SK-N-MC (cell line): ENCODE data around the gene HP.
A peak's percentile ranks its signal among the peaks of the same experiment; 100 is the strongest.

Experiments
- DNase-seq: peaks from one replicate; pipeline ENCODE4 v3.0.0-alpha.2; 2011; ENCODE audit warnings: low read depth, low spot score
- H3K27ac ChIP-seq: fragments of 200-600 bp; sonication (generic); 2 replicates; pipeline ENCODE4 v1.5.1; 2016; ENCODE audit warnings: mixed run types
- H3K36me3 ChIP-seq: fragments of 200-600 bp; sonication (generic); 2 replicates; pipeline ENCODE4 v1.6.1; 2017; ENCODE audit warnings: antibody characterized with exemption, low read length, mixed read lengths; ENCODE audit not compliant: insufficient read depth
- H3K4me3 ChIP-seq: fragments of 200-600 bp; sonication (generic); 2 replicates; pipeline ENCODE4 v1.5.1; 2016
- H3K9ac ChIP-seq: fragments of 200-600 bp; sonication (generic); 2 replicates; pipeline ENCODE4 v1.8.0; 2017; ENCODE audit warnings: mixed run types, mixed read lengths; ENCODE audit not compliant: insufficient read length
- H3K9me3 ChIP-seq: fragments of 200-600 bp; sonication (generic); 2 replicates; pipeline ENCODE4 v1.6.1; 2017; ENCODE audit warnings: low read depth, mild to moderate bottlenecking, antibody characterized with exemption, low read length, moderate library complexity, mixed read lengths
- EZH2 ChIP-seq: fragments of 200-600 bp; sonication (generic); IDR thresholded peaks from one replicate; pipeline ENCODE4 v1.6.1; 2017; ENCODE audit warnings: antibody characterized with exemption
- FOXP2 ChIP-seq: optimal IDR thresholded peaks from 2 replicates; pipeline ENCODE3; 2011; ENCODE audit warnings: mild to moderate bottlenecking, moderate library complexity; ENCODE audit not compliant: insufficient read depth; ENCODE audit errors: extremely low read length, control extremely low read depth
- POLR2AphosphoS5 ChIP-seq: IDR thresholded peaks from 2 replicates; pipeline ENCODE4 v1.6.1; 2012; ENCODE audit warnings: mild to moderate bottlenecking, low read depth, low read length, borderline replicate concordance

HP gene

DNA sequence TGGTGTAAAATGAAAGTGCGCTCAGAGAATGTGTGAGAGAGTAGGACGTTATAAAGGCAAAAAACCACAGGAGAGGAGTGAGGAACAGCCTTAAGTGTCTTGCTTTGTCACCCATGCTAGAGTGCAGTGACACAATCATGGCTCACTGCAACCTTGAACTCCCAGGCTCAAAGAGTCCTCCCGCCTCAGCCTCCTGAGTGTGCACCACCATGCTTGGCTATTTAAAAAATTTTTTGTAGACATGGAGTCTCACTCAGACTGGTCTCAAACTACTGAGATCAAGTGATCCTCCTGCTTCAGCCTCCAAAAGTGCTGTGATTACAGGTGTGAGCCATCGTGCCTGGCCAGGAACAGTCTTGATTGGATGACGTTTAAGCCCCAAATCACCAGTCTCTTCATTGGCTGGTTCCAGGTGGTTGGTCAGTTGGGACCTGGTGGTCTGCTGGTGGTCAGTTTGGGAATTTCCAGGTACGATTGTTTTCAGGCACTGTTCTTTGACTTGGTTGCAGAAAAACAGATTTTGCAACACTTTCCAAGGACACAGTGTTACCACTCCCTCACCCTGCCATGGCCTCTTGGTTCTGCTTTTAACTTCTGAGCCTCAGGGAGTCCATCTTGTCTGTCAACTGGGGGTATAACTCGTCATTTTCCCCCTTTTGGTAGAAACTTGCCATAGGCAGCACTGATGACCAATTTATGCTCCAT is 24.6 kb upstream of the HP start:
- no peak overlapping the region for H3K27ac ChIP-seq
- no peak for DNase-seq
- no peak overlapping the region for H3K4me3 ChIP-seq
- no peaks in the 10 kb centered on the region; the same call in 1 of the 2 replicates for H3K36me3 ChIP-seq
- TF ChIP-seq FOXP2 (no peak), EZH2 (no peak), POLR2AphosphoS5 (no peak)
- H3K9ac ChIP-seq: no peak overlapping the region
- no peaks in the 10 kb centered on the region for H3K9me3 ChIP-seq

DNA sequence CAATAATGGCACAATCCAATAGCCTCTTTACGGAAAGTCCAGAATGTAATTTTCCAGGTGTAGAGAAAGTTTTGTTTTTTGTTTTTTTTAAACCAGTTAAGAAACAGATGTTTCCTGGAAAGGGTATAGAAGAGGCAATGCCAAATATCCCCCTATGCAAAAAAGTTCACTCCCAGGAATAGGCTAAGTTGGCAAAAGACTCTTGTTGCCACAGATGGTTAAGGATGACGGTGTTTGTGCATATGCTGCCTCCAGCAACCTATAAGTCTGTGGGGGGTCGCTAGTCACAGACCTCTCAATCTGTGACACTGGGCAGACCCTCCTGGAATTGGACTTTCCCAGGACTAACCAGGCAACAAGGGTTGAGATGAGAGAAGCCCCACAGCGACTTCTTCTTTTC is 20.9 kb upstream of the HP start:
- DNase-seq: no peak
- no peak overlapping the region for H3K9ac ChIP-seq
- no peak overlapping the region for H3K4me3 ChIP-seq
- H3K36me3 ChIP-seq: no peaks in the 10 kb centered on the region
- TF ChIP-seq POLR2AphosphoS5 (no peak), FOXP2 (no peak), EZH2 (no peak)
- no peak overlapping the region for H3K27ac ChIP-seq
- H3K9me3 ChIP-seq: no peaks in the 10 kb centered on the region

DNA sequence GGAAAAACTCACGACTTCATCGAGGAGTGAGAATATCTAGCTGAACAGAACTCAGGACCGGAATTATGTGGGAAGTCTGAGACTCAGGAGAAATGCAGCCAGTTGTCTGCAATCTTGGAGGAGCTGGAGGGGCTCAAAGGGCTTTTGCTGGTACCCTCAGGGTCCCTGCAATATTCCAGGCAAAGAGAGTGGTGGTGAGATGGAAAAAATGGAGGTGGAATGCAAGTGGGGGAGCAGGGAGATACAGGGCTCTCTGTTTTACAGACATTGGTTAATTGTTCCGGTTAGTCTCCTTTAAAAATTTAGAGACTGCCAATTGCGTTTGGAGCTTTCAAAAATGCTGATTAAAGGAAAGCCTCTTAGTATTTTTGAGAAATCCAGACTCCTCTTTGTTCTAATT is 18.2 kb upstream of the HP start:
- TF ChIP-seq FOXP2 (no peak), EZH2 (no peak), POLR2AphosphoS5 (no peak)
- Histone ChIP-seq H3K27ac (no peak overlapping the region), H3K9ac (no peak overlapping the region)

DNA sequence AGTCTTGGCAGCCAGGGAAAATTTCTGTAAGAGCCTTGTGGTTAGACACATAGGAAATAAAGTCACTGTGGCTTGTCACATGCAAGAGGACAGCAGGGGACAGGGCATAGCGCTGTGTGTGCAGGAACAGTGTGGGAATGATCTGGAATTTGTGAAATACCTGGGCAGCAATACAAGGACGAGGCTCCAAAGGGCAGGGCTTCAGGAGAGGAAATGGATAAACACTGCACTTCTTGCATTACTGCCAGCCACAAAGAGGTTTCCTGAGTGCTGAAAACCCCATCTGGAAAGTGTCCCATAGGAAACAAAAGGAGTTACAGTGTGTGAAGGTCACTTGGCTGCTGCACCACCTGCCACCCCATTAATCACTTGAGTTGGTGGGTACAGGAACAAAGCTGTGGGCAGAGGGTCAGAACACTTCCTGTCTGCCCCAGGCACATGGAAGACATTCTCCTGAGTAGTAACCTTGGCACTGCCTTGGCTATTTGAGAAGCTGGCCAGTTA is 12.1 kb upstream of the HP start:
- no peak for TF ChIP-seq POLR2AphosphoS5
- no peak for TF ChIP-seq FOXP2
- TF ChIP-seq EZH2: no peak
- no peaks in the 10 kb centered on the region for H3K9me3 ChIP-seq
- no peak overlapping the region for H3K27ac ChIP-seq
- no peaks in the 10 kb centered on the region for H3K36me3 ChIP-seq
- no peak overlapping the region for H3K4me3 ChIP-seq
- H3K9ac ChIP-seq: no peak overlapping the region
- no peak for DNase-seq

More for the DNA sequence above, 18.2 kb upstream of the HP start:
- Histone ChIP-seq H3K36me3 (no peaks in the 10 kb centered on the region), H3K4me3 (0 out of 2 replicates have a peak overlapping the region, but pooled peaks have one; percentile 25), H3K9me3 (no peaks in the 10 kb centered on the region)
- DNase-seq: no peak

DNA sequence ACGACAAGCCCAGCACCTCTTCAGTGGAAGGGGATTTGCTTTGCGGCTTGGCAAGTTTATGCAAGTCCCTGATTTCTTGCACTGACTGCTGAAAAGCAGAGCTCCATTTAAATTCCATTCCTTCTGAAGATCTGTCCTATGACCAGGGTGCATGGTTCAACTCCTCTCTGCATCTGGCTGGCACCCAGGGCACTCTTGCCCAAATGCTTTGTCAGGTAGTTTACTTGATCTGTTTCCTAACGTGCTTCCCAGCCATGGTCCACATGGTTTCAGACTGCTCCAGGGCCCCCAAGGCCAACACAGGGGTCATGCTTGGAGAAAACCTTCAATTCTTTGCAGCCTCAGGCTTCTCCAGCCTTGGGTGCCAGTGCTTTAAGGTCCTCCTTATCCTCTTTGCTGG is 11.2 kb upstream of the HP start:
- Histone ChIP-seq H3K27ac (no peak overlapping the region), H3K9ac (no peak overlapping the region), H3K36me3 (no peaks in the 10 kb centered on the region), H3K4me3 (no peak overlapping the region), H3K9me3 (no peaks in the 10 kb centered on the region)
- TF ChIP-seq EZH2 (no peak), FOXP2 (no peak), POLR2AphosphoS5 (no peak)
- DNase-seq: no peak

DNA sequence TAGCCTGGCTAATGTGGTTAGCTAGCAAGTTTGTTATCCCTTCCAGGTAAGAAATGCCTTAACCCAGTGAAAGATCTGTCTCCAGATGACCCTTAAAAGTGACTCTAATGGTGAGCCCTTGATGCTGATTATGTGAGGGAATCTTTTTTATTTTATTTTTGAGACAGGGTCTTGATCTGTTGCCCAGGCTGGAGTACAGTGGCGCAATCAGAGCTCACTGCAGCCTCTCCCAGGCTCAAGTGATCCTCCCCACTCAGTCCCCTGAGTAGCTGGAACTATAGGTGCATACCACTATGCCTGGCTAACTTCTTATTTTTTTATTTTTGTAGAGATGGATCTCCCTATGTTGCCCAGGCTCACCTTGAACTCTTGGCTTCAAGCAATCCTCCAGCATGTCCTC is 10.8 kb upstream of the HP start:
- H3K27ac ChIP-seq: no peak overlapping the region
- no peak overlapping the region for H3K4me3 ChIP-seq
- no peaks in the 10 kb centered on the region for H3K9me3 ChIP-seq
- TF ChIP-seq POLR2AphosphoS5 (no peak), EZH2 (no peak), FOXP2 (no peak)
- DNase-seq: no peak
- no peak overlapping the region for H3K9ac ChIP-seq
- no peaks in the 10 kb centered on the region for H3K36me3 ChIP-seq

DNA sequence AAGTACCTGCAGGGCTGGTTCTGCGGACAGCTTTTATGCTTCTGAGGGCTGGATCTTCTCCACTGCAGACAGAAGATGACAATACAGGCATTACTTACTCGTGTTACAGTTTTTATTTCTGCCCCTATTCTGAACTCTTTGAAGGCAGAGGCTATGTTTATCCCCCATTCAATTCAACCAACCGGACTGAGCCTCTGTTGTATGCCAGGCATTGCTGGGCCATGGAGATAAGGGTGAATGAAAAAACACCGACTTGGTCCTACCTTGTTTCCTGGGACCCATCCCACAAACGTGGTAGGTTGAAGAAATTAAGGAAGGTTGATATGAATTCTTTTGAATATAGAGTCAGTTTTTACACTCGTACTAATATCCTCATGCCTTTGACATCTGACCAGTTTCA is 10.0 kb upstream of the HP start:
- H3K36me3 ChIP-seq: no peaks in the 10 kb centered on the region
- no peaks in the 10 kb centered on the region for H3K9me3 ChIP-seq
- TF ChIP-seq POLR2AphosphoS5: no peak
- DNase-seq: no peak
- H3K4me3 ChIP-seq: no peak overlapping the region
- no peak overlapping the region for H3K27ac ChIP-seq
- H3K9ac ChIP-seq: no peak overlapping the region

DNA sequence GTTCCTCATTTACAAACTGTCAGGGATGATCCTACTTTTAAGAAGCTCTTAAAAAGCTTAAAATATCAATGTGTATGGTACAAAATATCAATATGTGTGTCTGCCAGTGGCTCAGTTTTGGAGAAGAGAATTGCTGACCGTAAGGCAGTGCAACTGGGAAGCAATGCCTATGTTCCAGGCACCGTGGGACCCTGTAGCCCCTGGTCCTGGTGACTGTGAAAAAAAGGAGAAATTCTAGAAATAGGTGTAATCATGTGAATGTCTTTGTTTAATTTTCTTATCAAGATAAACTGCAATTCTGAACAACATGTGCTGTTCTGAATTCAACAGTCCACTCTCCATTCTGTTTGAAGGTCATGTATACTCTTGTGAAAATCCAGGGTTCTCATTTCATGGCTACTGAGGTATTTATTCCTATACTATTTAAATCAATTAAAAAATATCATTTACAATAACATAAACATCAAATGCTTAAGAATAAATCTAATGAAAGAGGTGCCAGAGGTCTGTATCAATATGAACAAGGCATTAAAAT is 9.4 kb upstream of the HP start:
- H3K9ac ChIP-seq: no peak overlapping the region
- TF ChIP-seq POLR2AphosphoS5: no peak
- no peak for TF ChIP-seq FOXP2
- no peak for TF ChIP-seq EZH2
- no peak overlapping the region for H3K27ac ChIP-seq
- DNase-seq: no peak
- no peaks in the 10 kb centered on the region for H3K36me3 ChIP-seq
- H3K4me3 ChIP-seq: no peak overlapping the region
- no peaks in the 10 kb centered on the region for H3K9me3 ChIP-seq
